Measurements from ENCODE around the gene PGA5.
A peak's percentile ranks its signal among the peaks of the same experiment; 100 is the strongest.

The PGA5 gene

GRCh38 chr11:61278001-61278470, 37.1 kb downstream of the PGA5 start:
- Histone ChIP-seq H3K4me1 (ENCODE audit: control insufficient read depth, insufficient read depth, low read length, poor library complexity, severe bottlenecking) (no peaks in the 10 kb centered on the region), H3K9me3 (ENCODE audit: control insufficient read depth, low read length) (no peaks in the 10 kb centered on the region)

DNA sequence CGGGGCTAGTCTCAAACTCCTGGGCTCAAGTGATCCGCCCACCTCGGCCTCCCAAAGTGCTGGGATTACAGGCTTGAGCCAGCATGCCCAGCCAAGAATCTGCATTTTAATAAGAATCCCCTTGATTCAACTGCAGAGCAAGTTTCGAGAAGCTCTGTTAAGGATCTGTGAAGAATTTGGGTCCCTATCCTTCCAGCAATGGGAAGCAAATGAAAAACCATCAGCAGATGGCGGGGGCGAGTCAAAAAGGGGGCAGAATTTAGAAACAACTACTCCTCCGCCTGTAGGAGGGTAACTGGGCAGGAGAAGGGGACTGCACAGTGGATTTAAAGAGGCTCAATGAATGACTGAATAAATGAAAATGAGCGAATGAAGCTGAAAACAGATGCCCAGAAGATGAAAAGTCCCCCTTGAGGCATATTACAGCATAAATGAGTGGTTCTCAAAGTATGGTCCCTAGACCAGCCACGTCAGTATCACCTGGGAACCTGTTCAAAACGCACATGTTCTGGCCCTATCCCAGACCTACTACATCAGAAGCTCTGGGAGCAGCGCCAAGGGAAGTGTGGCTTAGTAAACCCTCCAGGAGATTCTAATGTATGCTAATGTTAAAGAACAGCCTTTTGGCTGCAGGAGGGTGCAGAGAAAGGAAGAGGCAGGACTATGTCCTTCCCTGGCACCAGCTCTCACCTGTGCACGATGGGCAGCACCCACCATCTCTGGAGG, 39.1 kb downstream of the PGA5 start:
- no peaks in the 10 kb centered on the region for H3K9me3 ChIP-seq (ENCODE audit: control insufficient read depth, low read length)
- H3K36me3 ChIP-seq (ENCODE audit: control insufficient read depth, insufficient read depth, low read length): no peaks in the 10 kb centered on the region
- H3K27ac ChIP-seq (ENCODE audit: insufficient read depth, low read length, poor library complexity, severe bottlenecking): no peak overlapping the region
- no peak for DNase-seq
- H3K4me1 ChIP-seq (ENCODE audit: control insufficient read depth, insufficient read depth, low read length, poor library complexity, severe bottlenecking): no peaks in the 10 kb centered on the region
- H3K4me3 ChIP-seq (ENCODE audit: insufficient read depth, low read depth, low read length, poor library complexity, severe bottlenecking): no peak overlapping the region
- H3K27me3 ChIP-seq (replicated peaks; ENCODE audit: control insufficient read depth, insufficient read depth, low read length, poor library complexity, severe bottlenecking): no peaks in the 10 kb centered on the region

More at GRCh38 chr11:61278001-61278470, 37.1 kb downstream of the PGA5 start:
- Histone ChIP-seq H3K36me3 (ENCODE audit: control insufficient read depth, insufficient read depth, low read length) (no peaks in the 10 kb centered on the region), H3K27ac (ENCODE audit: insufficient read depth, low read length, poor library complexity, severe bottlenecking) (no peak overlapping the region), H3K27me3 (replicated peaks; ENCODE audit: control insufficient read depth, insufficient read depth, low read length, poor library complexity, severe bottlenecking) (no peaks in the 10 kb centered on the region), H3K4me3 (ENCODE audit: insufficient read depth, low read depth, low read length, poor library complexity, severe bottlenecking) (no peak overlapping the region)
- no peak for DNase-seq

GRCh38 chr11:61280883-61281580, 40.1 kb downstream of the PGA5 start:
- H3K4me1 ChIP-seq (ENCODE audit: control insufficient read depth, insufficient read depth, low read length, poor library complexity, severe bottlenecking): no peaks in the 10 kb centered on the region
- H3K4me3 ChIP-seq (ENCODE audit: insufficient read depth, low read depth, low read length, poor library complexity, severe bottlenecking): no peak overlapping the region
- no peaks in the 10 kb centered on the region for H3K27me3 ChIP-seq (replicated peaks; ENCODE audit: control insufficient read depth, insufficient read depth, low read length, poor library complexity, severe bottlenecking)
- H3K36me3 ChIP-seq (ENCODE audit: control insufficient read depth, insufficient read depth, low read length): no peaks in the 10 kb centered on the region
- no peaks in the 10 kb centered on the region for H3K9me3 ChIP-seq (ENCODE audit: control insufficient read depth, low read length)
- H3K27ac ChIP-seq (ENCODE audit: insufficient read depth, low read length, poor library complexity, severe bottlenecking): no peak overlapping the region
- DNase-seq: no peak

DNA sequence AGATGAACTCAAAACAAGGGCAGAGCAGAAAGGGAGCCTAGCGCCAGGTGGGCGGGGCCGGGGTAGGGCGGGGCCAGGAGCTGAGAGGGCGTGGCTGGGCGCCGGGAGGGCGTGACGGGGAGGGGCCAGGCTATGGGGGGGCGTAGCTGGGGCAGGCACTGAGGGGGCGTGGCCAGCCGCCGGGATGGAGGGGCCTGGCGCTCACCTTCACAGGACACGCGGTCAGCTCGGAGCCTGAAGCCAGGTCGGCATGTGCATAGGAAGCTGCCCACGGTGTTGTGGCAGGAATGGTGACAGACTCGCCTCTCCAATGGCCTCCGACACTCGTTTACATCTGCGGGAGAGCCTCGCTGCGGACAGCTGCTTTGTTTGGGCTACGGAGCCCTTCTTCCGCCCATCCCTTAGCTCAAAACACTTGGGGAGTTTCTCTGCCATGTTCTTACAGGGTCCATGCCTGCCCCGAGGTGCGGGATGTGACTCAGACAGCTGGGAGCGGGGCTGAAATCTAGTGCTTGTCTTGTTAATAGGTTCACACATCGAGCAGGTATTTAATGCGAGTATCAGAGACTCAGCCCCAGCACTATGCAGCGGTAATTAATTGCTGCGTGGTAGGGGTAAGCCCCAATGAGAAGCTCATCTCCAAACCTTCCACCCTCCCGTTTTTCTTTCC, 40.7 kb downstream of the PGA5 start:
- H3K27me3 ChIP-seq (replicated peaks; ENCODE audit: control insufficient read depth, insufficient read depth, low read length, poor library complexity, severe bottlenecking): no peaks in the 10 kb centered on the region
- H3K36me3 ChIP-seq (ENCODE audit: control insufficient read depth, insufficient read depth, low read length): no peaks in the 10 kb centered on the region
- H3K27ac ChIP-seq (ENCODE audit: insufficient read depth, low read length, poor library complexity, severe bottlenecking): no peak overlapping the region
- no peak for DNase-seq
- no peak overlapping the region for H3K4me3 ChIP-seq (ENCODE audit: insufficient read depth, low read depth, low read length, poor library complexity, severe bottlenecking)
- no peaks in the 10 kb centered on the region for H3K9me3 ChIP-seq (ENCODE audit: control insufficient read depth, low read length)
- no peaks in the 10 kb centered on the region for H3K4me1 ChIP-seq (ENCODE audit: control insufficient read depth, insufficient read depth, low read length, poor library complexity, severe bottlenecking)

- Histone ChIP-seq H3K4me1 (ENCODE audit: control insufficient read depth, insufficient read depth, low read length, poor library complexity, severe bottlenecking) (no peaks in the 10 kb centered on the region), H3K4me3 (ENCODE audit: insufficient read depth, low read depth, low read length, poor library complexity, severe bottlenecking) (no peak overlapping the region), H3K9me3 (ENCODE audit: control insufficient read depth, low read length) (no peaks in the 10 kb centered on the region), H3K27ac (ENCODE audit: insufficient read depth, low read length, poor library complexity, severe bottlenecking) (no peak overlapping the region), H3K36me3 (ENCODE audit: control insufficient read depth, insufficient read depth, low read length) (no peaks in the 10 kb centered on the region), H3K27me3 (replicated peaks; ENCODE audit: control insufficient read depth, insufficient read depth, low read length, poor library complexity, severe bottlenecking) (no peaks in the 10 kb centered on the region)
- no peak for DNase-seq
Measured at GRCh38 chr11:61283613-61284012, 42.6 kb downstream of the PGA5 start.

DNA sequence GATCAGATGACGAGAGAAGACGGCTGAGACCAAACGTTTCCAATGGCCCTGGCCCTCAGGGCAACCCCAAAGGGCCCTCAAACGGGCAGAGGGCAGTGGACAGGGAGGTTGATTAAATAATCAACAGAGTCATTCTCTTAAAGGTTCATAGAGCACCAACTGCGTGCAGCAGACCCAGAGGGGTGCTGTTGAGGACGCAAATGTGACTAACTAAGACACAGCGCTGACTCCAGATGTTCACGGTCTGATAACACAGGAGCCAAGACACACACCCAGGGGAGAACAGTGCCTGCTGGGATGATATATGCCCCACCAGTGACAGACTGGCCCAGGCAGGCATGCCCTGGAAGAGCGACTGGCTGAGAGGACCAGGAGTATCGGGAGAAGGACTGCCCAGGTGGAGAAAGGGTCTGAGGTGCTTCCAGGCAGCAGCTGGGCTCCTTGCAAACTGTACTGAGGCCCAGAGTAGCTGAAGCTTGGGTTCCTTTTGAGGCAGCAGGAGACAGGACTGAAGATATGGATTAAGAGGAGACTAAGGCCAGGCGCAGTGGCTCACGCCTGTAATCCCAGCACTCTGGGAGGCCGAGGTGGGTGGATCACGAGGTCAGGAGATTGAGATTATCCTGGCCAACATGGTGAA, 46.5 kb downstream of the PGA5 start:
- no peak overlapping the region for H3K4me3 ChIP-seq (ENCODE audit: insufficient read depth, low read depth, low read length, poor library complexity, severe bottlenecking)
- H3K4me1 ChIP-seq (ENCODE audit: control insufficient read depth, insufficient read depth, low read length, poor library complexity, severe bottlenecking): no peaks in the 10 kb centered on the region
- H3K27me3 ChIP-seq (replicated peaks; ENCODE audit: control insufficient read depth, insufficient read depth, low read length, poor library complexity, severe bottlenecking): no peaks in the 10 kb centered on the region
- no peaks in the 10 kb centered on the region for H3K9me3 ChIP-seq (ENCODE audit: control insufficient read depth, low read length)
- H3K36me3 ChIP-seq (ENCODE audit: control insufficient read depth, insufficient read depth, low read length): no peaks in the 10 kb centered on the region
- H3K27ac ChIP-seq (ENCODE audit: insufficient read depth, low read length, poor library complexity, severe bottlenecking): no peak overlapping the region
- no peak for DNase-seq

GRCh38 chr11:61290905-61291690, 50.1 kb downstream of the PGA5 start:
- Histone ChIP-seq H3K9me3 (ENCODE audit: control insufficient read depth, low read length) (no peaks in the 10 kb centered on the region), H3K4me1 (ENCODE audit: control insufficient read depth, insufficient read depth, low read length, poor library complexity, severe bottlenecking) (peaks cover 20% of the 10 kb centered on the region), H3K4me3 (ENCODE audit: insufficient read depth, low read depth, low read length, poor library complexity, severe bottlenecking) (no peak overlapping the region), H3K27me3 (replicated peaks; ENCODE audit: control insufficient read depth, insufficient read depth, low read length, poor library complexity, severe bottlenecking) (peaks cover 3% of the 10 kb centered on the region), H3K36me3 (ENCODE audit: control insufficient read depth, insufficient read depth, low read length) (no peaks in the 10 kb centered on the region), H3K27ac (ENCODE audit: insufficient read depth, low read length, poor library complexity, severe bottlenecking) (no peak overlapping the region)
- no peak for DNase-seq

- H3K27ac ChIP-seq (ENCODE audit: insufficient read depth, low read length, poor library complexity, severe bottlenecking): no peak overlapping the region
- peaks cover 3% of the 10 kb centered on the region for H3K27me3 ChIP-seq (replicated peaks; ENCODE audit: control insufficient read depth, insufficient read depth, low read length, poor library complexity, severe bottlenecking)
- no peaks in the 10 kb centered on the region for H3K9me3 ChIP-seq (ENCODE audit: control insufficient read depth, low read length)
- no peak for DNase-seq
- no peaks in the 10 kb centered on the region for H3K36me3 ChIP-seq (ENCODE audit: control insufficient read depth, insufficient read depth, low read length)
- H3K4me1 ChIP-seq (ENCODE audit: control insufficient read depth, insufficient read depth, low read length, poor library complexity, severe bottlenecking): peaks cover 20% of the 10 kb centered on the region
- no peak overlapping the region for H3K4me3 ChIP-seq (ENCODE audit: insufficient read depth, low read depth, low read length, poor library complexity, severe bottlenecking)
Measured at GRCh38 chr11:61292356-61292755, 51.4 kb downstream of the PGA5 start.

DNA sequence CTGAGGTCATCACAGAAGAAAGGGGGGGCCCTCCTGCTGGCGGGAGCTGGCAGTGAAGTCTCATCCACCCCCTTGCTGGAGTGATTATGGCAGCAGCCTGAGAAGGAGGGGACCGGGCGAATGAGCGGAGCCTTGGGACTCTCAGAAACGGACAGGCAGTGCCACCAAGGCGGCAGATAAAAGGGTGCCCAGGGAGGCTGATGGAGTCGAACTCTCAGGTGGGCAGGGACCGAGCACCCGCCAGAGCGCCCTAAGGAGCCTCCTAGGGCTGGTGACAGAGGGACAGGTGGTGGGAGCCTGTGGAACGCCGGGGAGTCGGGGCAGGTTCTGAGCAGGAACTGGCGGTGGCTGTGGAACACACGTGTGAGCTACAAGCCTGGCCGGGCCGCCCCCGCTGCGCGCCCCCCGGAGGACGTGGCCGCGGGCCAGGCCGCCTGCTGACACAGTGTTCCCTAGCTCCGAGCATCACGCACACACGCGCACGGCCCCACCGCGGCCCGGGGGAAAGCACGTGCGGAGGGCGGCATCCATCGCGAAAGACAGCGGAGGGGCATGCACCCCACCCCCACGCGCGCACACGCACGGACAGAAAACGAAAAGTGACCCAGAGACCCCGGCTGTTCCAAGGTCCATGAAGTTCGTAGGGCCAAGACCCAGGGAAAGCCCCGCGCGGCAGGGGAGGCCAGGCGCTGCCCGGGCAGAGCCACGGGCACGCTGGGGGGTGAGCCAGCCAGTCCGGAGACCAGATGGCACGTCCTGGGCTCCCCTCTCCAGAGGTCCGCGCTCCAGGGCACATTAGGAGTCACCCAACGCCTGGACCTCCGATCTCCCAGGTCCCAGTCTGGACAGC, 53.1 kb downstream of the PGA5 start:
- Histone ChIP-seq H3K9me3 (ENCODE audit: control insufficient read depth, low read length) (no peaks in the 10 kb centered on the region), H3K27me3 (replicated peaks; ENCODE audit: control insufficient read depth, insufficient read depth, low read length, poor library complexity, severe bottlenecking) (peaks cover 3% of the 10 kb centered on the region), H3K36me3 (ENCODE audit: control insufficient read depth, insufficient read depth, low read length) (peaks cover 6% of the 10 kb centered on the region), H3K4me3 (ENCODE audit: insufficient read depth, low read depth, low read length, poor library complexity, severe bottlenecking) (peak overlapping the region; percentile 64), H3K27ac (ENCODE audit: insufficient read depth, low read length, poor library complexity, severe bottlenecking) (no peak overlapping the region), H3K4me1 (ENCODE audit: control insufficient read depth, insufficient read depth, low read length, poor library complexity, severe bottlenecking) (peaks cover 20% of the 10 kb centered on the region)
- no peak for DNase-seq

All from effector memory CD4-positive, alpha-beta T cell (primary cell).